Measurements from ENCODE around the gene CSNK1D.

The CSNK1D gene

DNA sequence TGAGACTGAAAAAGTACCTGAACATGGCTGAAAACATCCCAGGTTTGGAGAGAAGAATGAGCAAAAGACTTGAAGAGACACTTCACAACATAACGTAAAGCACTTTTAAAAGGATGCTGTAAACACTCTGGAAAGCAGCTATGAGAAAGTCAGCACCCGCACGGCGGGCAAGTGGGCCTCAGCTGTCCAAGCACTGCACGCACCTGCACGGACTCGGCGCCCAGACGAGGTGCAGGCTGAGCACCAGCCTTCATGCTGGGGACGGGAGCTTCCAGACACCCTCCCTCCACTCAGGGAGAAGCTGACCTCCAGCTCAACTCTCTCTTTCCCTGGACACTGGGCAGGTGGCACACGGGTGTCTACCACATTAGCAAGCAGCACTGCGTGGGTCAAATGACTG lies 74.0 kb downstream of the CSNK1D start:
- TF ChIP-seq EZH2phosphoT487 (IDR thresholded peaks at IDR 0.05; ENCODE audit: borderline replicate concordance, low read length) (no peak), CTCF (IDR thresholded peaks at IDR 0.05; ENCODE audit: low read depth, low read length, poor library complexity, severe bottlenecking) (no peak)
- Histone ChIP-seq H4K20me1 (ENCODE audit: control insufficient read depth, insufficient read depth, low read depth, low read length) (no peaks in the 10 kb centered on the region), H3K27ac (ENCODE audit: low read depth, low read length) (no peak overlapping the region), H3K4me2 (ENCODE audit: low read length) (no peak overlapping the region), H3K4me1 (ENCODE audit: control insufficient read depth, low read length) (no peaks in the 10 kb centered on the region), H3K27me3 (ENCODE audit: control insufficient read depth, low read length) (no peaks in the 10 kb centered on the region), H3K9me2 (replicated peaks; ENCODE audit: control insufficient read depth, low read length) (no peaks in the 10 kb centered on the region), H3K4me3 (ENCODE audit: low read length) (no peak overlapping the region), H3K9me3 (ENCODE audit: control insufficient read depth, insufficient read depth, low read length) (no peaks in the 10 kb centered on the region), H3K79me2 (ENCODE audit: control insufficient read depth, low read length) (no peaks in the 10 kb centered on the region), H3K36me3 (ENCODE audit: control insufficient read depth, low read length) (peaks cover 7% of the 10 kb centered on the region; the same call in 1 of the 2 replicates), H3F3A (ENCODE audit: control insufficient read depth, insufficient read depth) (no peaks in the 10 kb centered on the region)

- Histone ChIP-seq H3K27ac (ENCODE audit: low read depth, low read length) (no peak overlapping the region), H3K4me3 (ENCODE audit: low read length) (no peak overlapping the region)
These were observed 75.4 kb downstream of the CSNK1D start for GRCh38 chr17:82198092-82198491.

DNA sequence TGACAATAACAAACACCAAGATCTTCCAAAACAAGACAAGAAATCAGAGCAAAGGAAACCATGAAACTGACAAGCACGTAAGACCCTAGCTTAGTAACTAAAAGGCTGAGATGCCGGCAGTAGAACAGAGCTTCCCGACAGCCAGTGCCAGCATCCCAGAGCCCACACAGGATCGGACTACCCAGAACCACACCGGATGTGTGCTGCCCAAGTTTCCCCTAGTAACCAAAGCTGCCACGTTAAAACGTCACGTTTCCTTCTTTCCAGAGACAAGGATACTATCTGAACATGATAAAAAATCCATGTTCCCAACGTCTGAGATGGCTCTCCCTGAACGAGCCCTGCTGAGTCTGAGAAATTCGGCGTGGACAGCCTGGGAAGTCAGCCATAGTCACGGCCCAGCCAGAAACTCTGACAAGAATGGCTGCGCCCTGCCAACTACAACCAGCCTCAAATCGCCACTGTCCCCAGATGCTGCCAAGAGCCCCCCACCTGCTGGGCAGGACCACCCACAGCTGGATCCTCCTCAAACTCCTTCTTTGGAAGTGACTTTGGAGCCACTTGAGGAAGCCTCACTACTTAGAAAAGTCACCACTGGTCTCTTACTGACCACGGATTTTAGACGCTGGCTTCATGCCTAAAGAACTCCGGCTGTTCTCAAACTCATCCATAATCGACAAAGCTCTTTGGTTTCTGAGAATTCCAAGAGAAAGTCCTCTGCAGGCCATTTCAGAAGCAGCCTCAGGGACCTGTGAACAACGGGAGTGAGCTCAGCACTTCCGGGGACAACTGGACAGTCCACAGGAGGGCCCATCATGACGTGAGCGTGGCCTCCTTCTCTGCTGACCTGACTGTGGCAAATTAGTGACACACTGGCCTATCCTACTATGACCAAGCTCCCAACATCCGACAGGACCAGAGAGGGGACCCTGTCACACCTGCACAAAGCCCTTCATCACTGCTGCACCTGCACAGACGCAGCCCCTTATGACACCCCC lies 77.5 kb downstream of the CSNK1D start:
- Histone ChIP-seq H3K27ac (ENCODE audit: low read depth, low read length) (no peak overlapping the region), H3K27me3 (ENCODE audit: control insufficient read depth, low read length) (no peaks in the 10 kb centered on the region), H3F3A (ENCODE audit: control insufficient read depth, insufficient read depth) (no peaks in the 10 kb centered on the region), H3K4me2 (ENCODE audit: low read length) (no peak overlapping the region), H4K20me1 (ENCODE audit: control insufficient read depth, insufficient read depth, low read depth, low read length) (no peaks in the 10 kb centered on the region), H3K9me3 (ENCODE audit: control insufficient read depth, insufficient read depth, low read length) (no peaks in the 10 kb centered on the region), H3K9me2 (replicated peaks; ENCODE audit: control insufficient read depth, low read length) (no peaks in the 10 kb centered on the region), H3K4me3 (ENCODE audit: low read length) (no peak overlapping the region), H3K79me2 (ENCODE audit: control insufficient read depth, low read length) (no peaks in the 10 kb centered on the region), H3K36me3 (ENCODE audit: control insufficient read depth, low read length) (peaks cover 20% of the 10 kb centered on the region), H3K4me1 (ENCODE audit: control insufficient read depth, low read length) (peaks cover 11% of the 10 kb centered on the region)
- TF ChIP-seq CTCF (IDR thresholded peaks at IDR 0.05; ENCODE audit: low read depth, low read length, poor library complexity, severe bottlenecking): no peak
- no peak for TF ChIP-seq EZH2phosphoT487 (IDR thresholded peaks at IDR 0.05; ENCODE audit: borderline replicate concordance, low read length)

More at GRCh38 chr17:82198092-82198491, 75.4 kb downstream of the CSNK1D start:
- Histone ChIP-seq H3K9me2 (replicated peaks; ENCODE audit: control insufficient read depth, low read length) (no peaks in the 10 kb centered on the region), H3K79me2 (ENCODE audit: control insufficient read depth, low read length) (no peaks in the 10 kb centered on the region), H4K20me1 (ENCODE audit: control insufficient read depth, insufficient read depth, low read depth, low read length) (no peaks in the 10 kb centered on the region), H3F3A (ENCODE audit: control insufficient read depth, insufficient read depth) (no peaks in the 10 kb centered on the region), H3K4me2 (ENCODE audit: low read length) (no peak overlapping the region), H3K36me3 (ENCODE audit: control insufficient read depth, low read length) (peaks cover 11% of the 10 kb centered on the region), H3K9me3 (ENCODE audit: control insufficient read depth, insufficient read depth, low read length) (no peaks in the 10 kb centered on the region), H3K4me1 (ENCODE audit: control insufficient read depth, low read length) (peaks cover 10% of the 10 kb centered on the region), H3K27me3 (ENCODE audit: control insufficient read depth, low read length) (no peaks in the 10 kb centered on the region)
- no peak for TF ChIP-seq EZH2phosphoT487 (IDR thresholded peaks at IDR 0.05; ENCODE audit: borderline replicate concordance, low read length)
- no peak for TF ChIP-seq CTCF (IDR thresholded peaks at IDR 0.05; ENCODE audit: low read depth, low read length, poor library complexity, severe bottlenecking)
